Measurements from ENCODE around the gene SLC16A10. TPM values are rescaled to one million over a fixed set of nuclear protein-coding genes. Genes with fewer than 3 reads are reported as not detected.

The SLC16A10 gene
- total and polyA plus RNA-seq, 2 of the 13 experiments (the other 11 are each of a cell fraction or from before 2014, with no cell fraction given) = 8.2 to 20.1 TPM

DNA sequence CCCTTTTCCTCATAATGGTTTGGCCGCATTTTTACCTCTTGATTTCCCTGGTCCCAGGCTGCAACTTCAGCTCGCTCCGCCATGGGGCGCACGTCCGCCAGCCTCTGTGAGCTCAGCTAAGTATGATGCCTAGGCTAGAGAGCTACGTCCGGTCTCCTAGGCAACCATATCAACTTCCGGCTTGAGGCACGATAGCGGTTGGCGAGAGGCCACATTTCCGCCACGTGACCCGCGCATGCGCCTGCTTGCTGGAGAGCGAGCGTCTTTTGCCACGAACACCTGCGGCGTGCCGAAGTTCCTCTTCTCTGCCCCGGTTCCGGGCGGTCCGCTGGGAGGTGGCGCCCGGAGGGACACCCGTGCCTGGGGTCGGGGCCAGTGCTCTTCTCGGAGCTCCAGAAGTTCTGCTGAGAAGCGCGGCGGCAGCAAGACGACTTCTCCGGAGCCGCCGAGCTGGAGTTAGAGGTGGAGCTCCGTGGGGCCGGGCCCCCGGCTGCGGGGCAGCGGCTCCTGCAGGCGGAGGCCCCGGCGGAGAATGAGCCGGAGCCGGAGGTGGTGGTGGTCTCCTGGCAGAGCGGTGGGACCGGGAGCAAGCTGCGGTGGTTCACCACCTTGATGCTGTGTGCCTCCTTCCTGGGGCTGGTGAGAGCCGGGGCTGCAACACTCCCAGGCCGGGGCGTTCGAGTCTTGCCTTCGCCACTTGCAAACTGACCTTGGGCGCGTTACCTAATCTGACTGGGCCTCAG is 172.0 kb downstream of the SLC16A10 start (continued):
- TF ChIP-seq THAP9 (CRISPR knock-in tag; IDR thresholded peaks at IDR 0.05; ENCODE audit: borderline replicate concordance) = peak; percentile 93
- TF ChIP-seq ZSCAN31 (CRISPR knock-in tag; IDR thresholded peaks at IDR 0.05; ENCODE audit: low read depth) = peak; percentile 74; the same call in 1 of the 2 replicates
- peak; percentile 88; the same call in 1 of the 2 replicates for TF ChIP-seq ZNF788 (CRISPR knock-in tag; IDR thresholded peaks at IDR 0.05; ENCODE audit: borderline replicate concordance)
- TF ChIP-seq ATAD3A (CRISPR knock-in tag; IDR thresholded peaks at IDR 0.05) = no peak
- TF ChIP-seq ZNF547 (CRISPR knock-in tag; IDR thresholded peaks at IDR 0.05) = peak; percentile 88
- peak; percentile 86 for TF ChIP-seq ZNF12 (CRISPR knock-in tag; IDR thresholded peaks at IDR 0.05)
- TF ChIP-seq BRCA1 (CRISPR knock-in tag; IDR thresholded peaks at IDR 0.05) = 0 out of 2 replicates have a peak, but pooled peaks have one; percentile 75
- TF ChIP-seq, protein P1, sequence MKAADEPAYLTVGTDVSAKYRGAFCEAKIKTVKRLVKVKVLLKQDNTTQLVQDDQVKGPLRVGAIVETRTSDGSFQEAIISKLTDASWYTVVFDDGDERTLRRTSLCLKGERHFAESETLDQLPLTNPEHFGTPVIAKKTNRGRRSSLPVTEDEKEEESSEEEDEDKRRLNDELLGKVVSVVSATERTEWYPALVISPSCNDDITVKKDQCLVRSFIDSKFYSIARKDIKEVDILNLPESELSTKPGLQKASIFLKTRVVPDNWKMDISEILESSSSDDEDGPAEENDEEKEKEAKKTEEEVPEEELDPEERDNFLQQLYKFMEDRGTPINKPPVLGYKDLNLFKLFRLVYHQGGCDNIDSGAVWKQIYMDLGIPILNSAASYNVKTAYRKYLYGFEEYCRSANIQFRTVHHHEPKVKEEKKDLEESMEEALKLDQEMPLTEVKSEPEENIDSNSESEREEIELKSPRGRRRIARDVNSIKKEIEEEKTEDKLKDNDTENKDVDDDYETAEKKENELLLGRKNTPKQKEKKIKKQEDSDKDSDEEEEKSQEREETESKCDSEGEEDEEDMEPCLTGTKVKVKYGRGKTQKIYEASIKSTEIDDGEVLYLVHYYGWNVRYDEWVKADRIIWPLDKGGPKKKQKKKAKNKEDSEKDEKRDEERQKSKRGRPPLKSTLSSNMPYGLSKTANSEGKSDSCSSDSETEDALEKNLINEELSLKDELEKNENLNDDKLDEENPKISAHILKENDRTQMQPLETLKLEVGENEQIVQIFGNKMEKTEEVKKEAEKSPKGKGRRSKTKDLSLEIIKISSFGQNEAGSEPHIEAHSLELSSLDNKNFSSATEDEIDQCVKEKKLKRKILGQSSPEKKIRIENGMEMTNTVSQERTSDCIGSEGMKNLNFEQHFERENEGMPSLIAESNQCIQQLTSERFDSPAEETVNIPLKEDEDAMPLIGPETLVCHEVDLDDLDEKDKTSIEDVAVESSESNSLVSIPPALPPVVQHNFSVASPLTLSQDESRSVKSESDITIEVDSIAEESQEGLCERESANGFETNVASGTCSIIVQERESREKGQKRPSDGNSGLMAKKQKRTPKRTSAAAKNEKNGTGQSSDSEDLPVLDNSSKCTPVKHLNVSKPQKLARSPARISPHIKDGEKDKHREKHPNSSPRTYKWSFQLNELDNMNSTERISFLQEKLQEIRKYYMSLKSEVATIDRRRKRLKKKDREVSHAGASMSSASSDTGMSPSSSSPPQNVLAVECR (CRISPR knock-in tag; IDR thresholded peaks at IDR 0.05; ENCODE audit: borderline replicate concordance) = peak; percentile 98
- TF ChIP-seq NFKB2 (CRISPR knock-in tag; IDR thresholded peaks at IDR 0.05; ENCODE audit: borderline replicate concordance) = peak; percentile 94; the same call in 1 of the 2 replicates
- TF ChIP-seq ZBTB21 (CRISPR knock-in tag; IDR thresholded peaks at IDR 0.05) = peak; percentile 59; the same call in 1 of the 2 replicates
- TF ChIP-seq MYC (CRISPR knock-in tag; IDR thresholded peaks at IDR 0.05; ENCODE audit: borderline replicate concordance) = peak; percentile 89
- peak; percentile 98 for TF ChIP-seq ERF (CRISPR knock-in tag; IDR thresholded peaks at IDR 0.05)
- peak; percentile 89; the same call in 1 of the 2 replicates for TF ChIP-seq ZNF33B (CRISPR knock-in tag; IDR thresholded peaks at IDR 0.05)
- peak; percentile 69 for TF ChIP-seq BCL6 (CRISPR knock-in tag; IDR thresholded peaks at IDR 0.05)
- no peak; the same call in 1 of the 2 replicates for TF ChIP-seq MAF1 (CRISPR knock-in tag; IDR thresholded peaks at IDR 0.05; ENCODE audit: borderline replicate concordance)
- TF ChIP-seq, protein P2, sequence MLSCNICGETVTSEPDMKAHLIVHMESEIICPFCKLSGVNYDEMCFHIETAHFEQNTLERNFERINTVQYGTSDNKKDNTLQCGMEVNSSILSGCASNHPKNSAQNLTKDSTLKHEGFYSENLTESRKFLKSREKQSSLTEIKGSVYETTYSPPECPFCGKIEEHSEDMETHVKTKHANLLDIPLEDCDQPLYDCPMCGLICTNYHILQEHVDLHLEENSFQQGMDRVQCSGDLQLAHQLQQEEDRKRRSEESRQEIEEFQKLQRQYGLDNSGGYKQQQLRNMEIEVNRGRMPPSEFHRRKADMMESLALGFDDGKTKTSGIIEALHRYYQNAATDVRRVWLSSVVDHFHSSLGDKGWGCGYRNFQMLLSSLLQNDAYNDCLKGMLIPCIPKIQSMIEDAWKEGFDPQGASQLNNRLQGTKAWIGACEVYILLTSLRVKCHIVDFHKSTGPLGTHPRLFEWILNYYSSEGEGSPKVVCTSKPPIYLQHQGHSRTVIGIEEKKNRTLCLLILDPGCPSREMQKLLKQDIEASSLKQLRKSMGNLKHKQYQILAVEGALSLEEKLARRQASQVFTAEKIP (CRISPR knock-in tag; IDR thresholded peaks at IDR 0.05; ENCODE audit: borderline replicate concordance) = no peak
- TF ChIP-seq PATZ1 (CRISPR knock-in tag; IDR thresholded peaks at IDR 0.05) = peak; percentile 50; the same call in 1 of the 2 replicates
- no peak for TF ChIP-seq MATR3 (CRISPR knock-in tag; IDR thresholded peaks at IDR 0.05)
